PFSK-1 (cell line): ENCODE data around the gene SHISAL1.

ENCODE experiments used
- POLR2AphosphoS5 ChIP-seq: IDR thresholded peaks from 2 replicates; pipeline ENCODE4 v1.6.1; 2012; ENCODE audit warnings: low read depth, mild to moderate bottlenecking, control low read depth, low read length, moderate library complexity
- REST ChIP-seq, 2 experiments: IDR thresholded peaks; 2 replicates each; pipeline versions ENCODE4 v1.6.1 to v1.8.0; 2011 to 2012; ENCODE audit warnings: low read depth in 2 of 2, low read length in 2 of 2, control low read depth in 1 of 2, inconsistent platforms in 1 of 2, mild to moderate bottlenecking in 1 of 2, moderate library complexity in 1 of 2; ENCODE audit not compliant: insufficient read depth in 1 of 2
- TAF1 ChIP-seq: IDR thresholded peaks from 2 replicates; pipeline ENCODE4 v1.6.1; 2012; ENCODE audit warnings: low read length, control low read depth, borderline replicate concordance; ENCODE audit not compliant: insufficient read depth

- TF ChIP-seq REST (IDR thresholded peaks at IDR 0.05; ENCODE audit: insufficient read depth in 1 of 2, low read depth in 2 of 2, low read length in 2 of 2) (no peak), TAF1 (no peak), POLR2AphosphoS5 (no peak)
Observed at GRCh38 chr22:44336962-44337677, 24.4 kb upstream of the SHISAL1 start.
